ENCODE data around the gene GSPT1.

Gene GSPT1

DNA sequence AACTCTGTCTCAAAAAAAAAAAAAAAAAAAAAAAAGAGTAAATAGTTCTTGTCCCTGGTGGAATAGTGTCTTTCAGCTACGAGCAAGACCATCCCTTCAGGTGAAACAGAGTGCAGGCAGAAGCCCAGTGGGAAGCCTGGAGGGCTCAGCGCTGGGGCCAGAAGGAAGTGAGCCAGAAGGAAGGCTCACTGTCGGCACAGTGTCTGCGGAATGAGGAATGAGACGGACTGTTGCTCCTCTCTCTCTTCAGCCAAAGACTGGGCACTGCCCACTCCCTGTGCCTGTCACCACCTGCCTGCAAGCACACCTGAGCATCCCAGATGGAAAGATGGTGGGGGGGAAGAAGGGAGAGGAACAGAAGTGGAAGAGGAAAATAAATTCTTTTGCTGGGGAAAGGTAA is 71.9 kb downstream of the GSPT1 start:
- H3K36me3 ChIP-seq (ENCODE audit: control insufficient read depth in 4 of 4, insufficient read depth in 4 of 4, low read length in 3 of 4): peaks cover 25 to 90% (median 67%) of the 10 kb centered on the region in 4 experiments
- no CpG with 5 or more reads among the region's 5 CpGs for WGBS (ENCODE audit: insufficient coverage)
- DNase-seq: no peak
- H3K4me3 ChIP-seq (ENCODE audit: control insufficient read depth in 1 of 7, extremely low read depth in 1 of 7, insufficient read depth in 4 of 7, low read depth in 2 of 7, low read length in 6 of 7): no peak overlapping the region
- H3K4me1 ChIP-seq (ENCODE audit: control extremely low read depth in 1 of 4, control insufficient read depth in 4 of 4, insufficient read depth in 4 of 4, low read length in 3 of 4): peaks cover 0 to 4% (median 0%) of the 10 kb centered on the region in 4 experiments
- no peaks in the 10 kb centered on the region for H3K9me3 ChIP-seq (ENCODE audit: control extremely low read depth in 1 of 5, control insufficient read depth in 4 of 5, insufficient read depth in 2 of 5, low read depth in 1 of 5, low read length in 4 of 5)
- ChIA-PET POLR2A (no interaction called here), CTCF (interaction anchor here (1.5 to 2.0 kb wide), 2 partner anchors 12 to 14 kb away, joined by 3 to 4 read pairs; no protein-coding TSS in a partner anchor)
- peak overlapping the region in 1 of 2 experiments; percentile 12 for H3K27ac ChIP-seq (ENCODE audit: insufficient read depth in 1 of 2, low read depth in 1 of 2, low read length in 2 of 2, poor library complexity in 1 of 2, severe bottlenecking in 2 of 2)
- no peaks in the 10 kb centered on the region for H3K27me3 ChIP-seq (replicated peaks in 2 of 5; ENCODE audit: control insufficient read depth in 4 of 5, insufficient read depth in 5 of 5, low read length in 4 of 5)

DNA sequence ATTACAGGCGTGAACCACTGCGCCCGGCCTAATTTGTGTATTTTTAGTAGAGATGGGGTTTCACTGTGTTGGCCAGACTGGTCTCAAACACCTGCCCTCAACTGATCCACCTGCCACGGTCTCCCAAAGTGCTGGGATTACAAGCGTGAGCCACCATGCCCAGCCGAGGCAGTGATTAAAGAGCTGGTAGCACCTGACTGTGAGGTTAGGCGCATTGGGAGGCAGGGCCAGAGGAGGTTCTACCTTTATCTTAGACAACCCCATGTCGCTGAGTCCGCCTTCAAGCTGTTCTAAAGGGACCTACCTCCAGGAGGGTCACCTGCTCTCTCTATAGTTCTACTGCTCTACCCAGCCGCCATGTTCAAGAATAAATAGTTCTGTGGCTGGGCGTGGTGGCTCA is 72.5 kb downstream of the GSPT1 start:
- ChIA-PET CTCF (no interaction called here), POLR2A (no interaction called here)

DNA sequence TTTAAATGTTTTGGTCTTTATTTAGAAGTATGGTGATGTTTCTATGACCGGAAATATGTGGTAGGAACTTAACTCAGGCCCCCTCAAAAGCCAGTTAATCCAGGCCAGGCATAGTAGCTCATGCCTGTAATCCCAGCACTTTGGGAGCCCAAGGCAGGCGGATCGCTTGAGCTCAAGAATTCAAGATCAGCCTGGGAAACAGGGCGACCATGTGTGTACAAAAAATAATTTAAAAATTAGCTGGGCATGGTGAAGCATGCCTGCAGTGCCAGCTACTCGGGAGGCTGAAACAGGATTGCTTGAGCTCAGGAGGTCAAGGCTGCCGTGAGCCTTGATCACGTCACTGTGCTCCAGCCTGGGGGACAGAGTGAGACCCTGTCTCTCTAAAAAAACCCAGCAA is 74.7 kb downstream of the GSPT1 start:
- ChIA-PET CTCF (interaction anchor here (0.7 kb wide), 1 partner anchor 445 kb away, joined by 3 read pairs; no protein-coding TSS in a partner anchor), POLR2A (no interaction called here)
- WGBS (ENCODE audit: insufficient coverage): 97% methylated on average over 7 of the region's 7 CpGs
- Histone ChIP-seq H3K27me3 (replicated peaks in 2 of 5; ENCODE audit: control insufficient read depth in 4 of 5, insufficient read depth in 5 of 5, low read length in 4 of 5) (no peaks in the 10 kb centered on the region), H3K36me3 (ENCODE audit: control insufficient read depth in 4 of 4, insufficient read depth in 4 of 4, low read length in 3 of 4) (peaks cover 28 to 93% (median 68%) of the 10 kb centered on the region in 4 experiments), H3K4me3 (ENCODE audit: control insufficient read depth in 1 of 7, extremely low read depth in 1 of 7, insufficient read depth in 4 of 7, low read depth in 2 of 7, low read length in 6 of 7) (no peak overlapping the region), H3K27ac (ENCODE audit: insufficient read depth in 1 of 2, low read depth in 1 of 2, low read length in 2 of 2, poor library complexity in 1 of 2, severe bottlenecking in 2 of 2) (no peak overlapping the region), H3K9me3 (ENCODE audit: control extremely low read depth in 1 of 5, control insufficient read depth in 4 of 5, insufficient read depth in 2 of 5, low read depth in 1 of 5, low read length in 4 of 5) (no peaks in the 10 kb centered on the region), H3K4me1 (ENCODE audit: control extremely low read depth in 1 of 4, control insufficient read depth in 4 of 4, insufficient read depth in 4 of 4, low read length in 3 of 4) (no peaks in the 10 kb centered on the region)
- no peak for DNase-seq

More for the DNA sequence above, 72.5 kb downstream of the GSPT1 start:
- Histone ChIP-seq H3K4me1 (ENCODE audit: control extremely low read depth in 1 of 4, control insufficient read depth in 4 of 4, insufficient read depth in 4 of 4, low read length in 3 of 4) (no peaks in the 10 kb centered on the region), H3K9me3 (ENCODE audit: control extremely low read depth in 1 of 5, control insufficient read depth in 4 of 5, insufficient read depth in 2 of 5, low read depth in 1 of 5, low read length in 4 of 5) (no peaks in the 10 kb centered on the region), H3K4me3 (ENCODE audit: control insufficient read depth in 1 of 7, extremely low read depth in 1 of 7, insufficient read depth in 4 of 7, low read depth in 2 of 7, low read length in 6 of 7) (no peak overlapping the region), H3K36me3 (ENCODE audit: control insufficient read depth in 4 of 4, insufficient read depth in 4 of 4, low read length in 3 of 4) (peaks cover 26 to 90% (median 65%) of the 10 kb centered on the region in 4 experiments), H3K27me3 (replicated peaks in 2 of 5; ENCODE audit: control insufficient read depth in 4 of 5, insufficient read depth in 5 of 5, low read length in 4 of 5) (no peaks in the 10 kb centered on the region), H3K27ac (ENCODE audit: insufficient read depth in 1 of 2, low read depth in 1 of 2, low read length in 2 of 2, poor library complexity in 1 of 2, severe bottlenecking in 2 of 2) (no peak overlapping the region)
- WGBS (ENCODE audit: insufficient coverage): 94% methylated on average over 10 of the region's 11 CpGs
- no peak for DNase-seq

DNA sequence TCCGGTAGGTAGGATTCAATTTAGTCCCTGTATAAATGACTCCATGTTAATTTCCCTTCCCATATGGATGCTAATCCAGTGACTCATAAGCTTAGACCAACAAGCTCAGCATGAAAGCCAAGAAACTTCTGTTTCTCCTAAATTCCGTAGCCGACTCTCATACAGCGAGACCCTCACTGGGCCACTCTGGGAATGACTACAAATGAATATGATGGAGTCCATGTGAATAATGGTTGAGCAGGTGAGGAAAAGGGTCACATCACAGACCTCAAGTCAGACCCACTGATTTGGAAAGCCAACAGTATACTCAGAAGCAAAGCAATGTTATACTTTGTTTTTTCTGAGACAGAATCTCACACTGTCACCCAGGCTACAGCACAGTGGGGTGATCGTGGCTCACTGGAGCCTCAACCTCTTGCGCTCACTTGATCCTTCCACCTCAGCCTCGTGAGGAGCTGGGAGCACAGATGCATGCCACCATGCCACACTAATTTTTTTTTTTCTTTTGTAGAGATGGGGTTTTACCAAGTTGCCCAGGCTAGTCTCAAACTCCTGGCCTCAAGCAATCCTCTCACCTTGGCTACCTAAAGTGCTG is 79.0 kb downstream of the GSPT1 start:
- WGBS (ENCODE audit: insufficient coverage): 96% methylated on average over 7 of the region's 7 CpGs
- Histone ChIP-seq H3K36me3 (ENCODE audit: control insufficient read depth in 4 of 4, insufficient read depth in 4 of 4, low read length in 3 of 4) (peaks cover 17 to 57% (median 39%) of the 10 kb centered on the region in 4 experiments), H3K27me3 (replicated peaks in 2 of 5; ENCODE audit: control insufficient read depth in 4 of 5, insufficient read depth in 5 of 5, low read length in 4 of 5) (no peaks in the 10 kb centered on the region), H3K9me3 (ENCODE audit: control extremely low read depth in 1 of 5, control insufficient read depth in 4 of 5, insufficient read depth in 2 of 5, low read depth in 1 of 5, low read length in 4 of 5) (no peaks in the 10 kb centered on the region), H3K4me3 (ENCODE audit: control insufficient read depth in 1 of 7, extremely low read depth in 1 of 7, insufficient read depth in 4 of 7, low read depth in 2 of 7, low read length in 6 of 7) (no peak overlapping the region), H3K27ac (ENCODE audit: insufficient read depth in 1 of 2, low read depth in 1 of 2, low read length in 2 of 2, poor library complexity in 1 of 2, severe bottlenecking in 2 of 2) (no peak overlapping the region), H3K4me1 (ENCODE audit: control extremely low read depth in 1 of 4, control insufficient read depth in 4 of 4, insufficient read depth in 4 of 4, low read length in 3 of 4) (no peaks in the 10 kb centered on the region)
- CTCF ChIA-PET: no interaction called here
- POLR2A ChIA-PET: no interaction called here
- DNase-seq: no peak

DNA sequence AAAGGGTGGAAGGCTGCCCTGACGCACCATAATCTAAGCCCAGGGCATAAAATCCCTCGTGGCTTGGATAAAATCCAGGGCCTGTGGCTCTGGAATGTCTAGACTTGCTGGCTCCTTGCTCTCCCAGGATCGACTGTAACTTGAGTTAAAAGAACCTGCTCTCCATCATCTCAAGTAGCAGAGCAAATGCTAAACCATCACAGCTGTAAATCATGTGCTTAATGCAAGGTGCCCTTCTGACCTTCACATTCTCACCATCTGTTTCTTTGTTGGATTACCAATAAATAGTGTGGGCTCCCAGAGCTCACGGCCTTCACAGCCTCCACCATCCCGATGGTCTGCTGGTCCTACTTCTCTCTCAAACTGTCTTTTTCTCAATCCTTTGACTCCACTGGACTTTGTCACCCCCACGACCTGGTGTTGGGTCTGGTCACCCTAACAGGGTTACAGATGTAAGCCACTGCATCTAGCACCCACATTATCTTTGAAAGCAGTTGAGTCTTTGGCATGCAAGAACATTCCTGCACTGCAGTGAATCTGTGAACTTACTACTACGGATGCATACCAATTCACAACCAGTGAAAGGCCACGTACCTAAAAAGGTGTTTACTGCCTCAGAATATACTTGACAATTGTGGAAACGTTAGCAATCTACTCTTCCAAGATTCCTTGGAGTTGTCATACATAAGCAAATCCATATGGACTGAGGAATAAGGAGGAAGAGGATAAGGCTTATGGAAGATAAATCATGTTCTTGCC is 79.7 kb downstream of the GSPT1 start:
- H3K4me3 ChIP-seq (ENCODE audit: control insufficient read depth in 1 of 7, extremely low read depth in 1 of 7, insufficient read depth in 4 of 7, low read depth in 2 of 7, low read length in 6 of 7): no peak overlapping the region
- 98% methylated on average over 4 of the region's 9 CpGs for WGBS (ENCODE audit: insufficient coverage)
- H3K27me3 ChIP-seq (replicated peaks in 2 of 5; ENCODE audit: control insufficient read depth in 4 of 5, insufficient read depth in 5 of 5, low read length in 4 of 5): no peaks in the 10 kb centered on the region
- ChIA-PET POLR2A (no interaction called here), CTCF (interaction anchor here (0.8 to 1.4 kb wide), 2 partner anchors 9 to 30 kb away, joined by 3 read pairs; no protein-coding TSS in a partner anchor)
- H3K9me3 ChIP-seq (ENCODE audit: control extremely low read depth in 1 of 5, control insufficient read depth in 4 of 5, insufficient read depth in 2 of 5, low read depth in 1 of 5, low read length in 4 of 5): no peaks in the 10 kb centered on the region
- H3K27ac ChIP-seq (ENCODE audit: insufficient read depth in 1 of 2, low read depth in 1 of 2, low read length in 2 of 2, poor library complexity in 1 of 2, severe bottlenecking in 2 of 2): no peak overlapping the region
- H3K4me1 ChIP-seq (ENCODE audit: control extremely low read depth in 1 of 4, control insufficient read depth in 4 of 4, insufficient read depth in 4 of 4, low read length in 3 of 4): no peaks in the 10 kb centered on the region
- DNase-seq: no peak
- peaks cover 14 to 50% (median 33%) of the 10 kb centered on the region in 4 experiments for H3K36me3 ChIP-seq (ENCODE audit: control insufficient read depth in 4 of 4, insufficient read depth in 4 of 4, low read length in 3 of 4)

DNA sequence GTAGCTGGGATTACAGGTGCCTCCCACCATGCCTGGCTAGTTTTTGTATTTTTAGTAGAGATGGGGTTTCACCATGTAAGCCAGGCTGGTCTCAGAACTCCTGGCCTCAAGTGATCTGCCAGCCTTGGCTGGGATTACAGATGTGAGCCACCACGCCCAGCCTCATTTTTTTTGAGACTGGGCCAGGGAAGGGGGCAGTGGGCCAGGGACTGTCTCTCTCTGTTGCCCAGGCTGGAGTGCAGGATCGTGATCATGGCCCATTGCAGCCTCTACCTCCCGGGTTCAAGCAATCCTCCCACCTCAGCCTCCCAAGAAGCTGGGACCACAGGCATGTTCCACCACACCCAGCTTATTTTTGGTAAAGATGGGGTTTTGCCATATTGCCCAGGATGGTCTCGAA is 80.4 kb downstream of the GSPT1 start:
- Histone ChIP-seq H3K9me3 (ENCODE audit: control extremely low read depth in 1 of 5, control insufficient read depth in 4 of 5, insufficient read depth in 2 of 5, low read depth in 1 of 5, low read length in 4 of 5) (no peaks in the 10 kb centered on the region), H3K4me3 (ENCODE audit: control insufficient read depth in 1 of 7, extremely low read depth in 1 of 7, insufficient read depth in 4 of 7, low read depth in 2 of 7, low read length in 6 of 7) (no peak overlapping the region), H3K36me3 (ENCODE audit: control insufficient read depth in 4 of 4, insufficient read depth in 4 of 4, low read length in 3 of 4) (peaks cover 14 to 43% (median 28%) of the 10 kb centered on the region in 4 experiments), H3K27ac (ENCODE audit: insufficient read depth in 1 of 2, low read depth in 1 of 2, low read length in 2 of 2, poor library complexity in 1 of 2, severe bottlenecking in 2 of 2) (no peak overlapping the region), H3K4me1 (ENCODE audit: control extremely low read depth in 1 of 4, control insufficient read depth in 4 of 4, insufficient read depth in 4 of 4, low read length in 3 of 4) (no peaks in the 10 kb centered on the region), H3K27me3 (replicated peaks in 2 of 5; ENCODE audit: control insufficient read depth in 4 of 5, insufficient read depth in 5 of 5, low read length in 4 of 5) (no peaks in the 10 kb centered on the region)
- POLR2A ChIA-PET: no interaction called here
- CTCF ChIA-PET: interaction anchor here (0.8 to 1.4 kb wide), 2 partner anchors 8 to 29 kb away, joined by 3 read pairs; no protein-coding TSS in a partner anchor
- WGBS (ENCODE audit: insufficient coverage): 97% methylated on average over 4 of the region's 4 CpGs
- DNase-seq: no peak
